ENCODE data around the gene TNFSF12.

Gene TNFSF12

GRCh38 chr17:7548585-7549400 lies at the start of gene TNFSF12:
Gene TNFSF12, plus strand, starts transcription at chr17:7549058. Its CDS starts 96 bp downstream, at chr17:7549154.
- DNase-seq (ENCODE audit: low read depth, low spot score), result no peak

- DNase-seq (ENCODE audit: low read depth, low spot score), result no peak
These were observed 49.7 kb upstream of the TNFSF12 start for GRCh38 chr17:7499161-7499560.

GRCh38 chr17:7501729-7502128 lies 47.1 kb upstream of the TNFSF12 start:
- DNase-seq (ENCODE audit: low read depth, low spot score), result no peak

GRCh38 chr17:7502171-7502847 lies 46.5 kb upstream of the TNFSF12 start:
- DNase-seq (ENCODE audit: low read depth, low spot score), result no peak

- no peak for DNase-seq (ENCODE audit: low read depth, low spot score)
These were observed 45.9 kb upstream of the TNFSF12 start for GRCh38 chr17:7502987-7503386.

GRCh38 chr17:7503521-7503920 lies 45.3 kb upstream of the TNFSF12 start:
- DNase-seq (ENCODE audit: low read depth, low spot score), result no peak

GRCh38 chr17:7508145-7508544 lies 40.7 kb upstream of the TNFSF12 start:
- no peak for DNase-seq (ENCODE audit: low read depth, low spot score)

- no peak for DNase-seq (ENCODE audit: low read depth, low spot score)
These were observed 40.0 kb upstream of the TNFSF12 start for GRCh38 chr17:7508846-7509245.

GRCh38 chr17:7509937-7510336 lies 38.9 kb upstream of the TNFSF12 start:
- DNase-seq (ENCODE audit: low read depth, low spot score), result no peak

GRCh38 chr17:7511108-7511507 lies 37.8 kb upstream of the TNFSF12 start:
- no peak for DNase-seq (ENCODE audit: low read depth, low spot score)

- no peak for DNase-seq (ENCODE audit: low read depth, low spot score)
These were observed 36.8 kb upstream of the TNFSF12 start for GRCh38 chr17:7512105-7512504.

GRCh38 chr17:7512824-7513540 lies 35.9 kb upstream of the TNFSF12 start:
- no peak for DNase-seq (ENCODE audit: low read depth, low spot score)

- no peak for DNase-seq (ENCODE audit: low read depth, low spot score)
These were observed 34.9 kb upstream of the TNFSF12 start for GRCh38 chr17:7513850-7514419.

GRCh38 chr17:7515911-7516610 lies 32.8 kb upstream of the TNFSF12 start:
- no peak for DNase-seq (ENCODE audit: low read depth, low spot score)

- DNase-seq (ENCODE audit: low read depth, low spot score), result peak; percentile 10
These were observed 25.8 kb upstream of the TNFSF12 start for GRCh38 chr17:7523033-7523432.

GRCh38 chr17:7528842-7529241 lies 20.0 kb upstream of the TNFSF12 start:
- DNase-seq (ENCODE audit: low read depth, low spot score), result no peak

GRCh38 chr17:7530023-7530900 lies 18.6 kb upstream of the TNFSF12 start:
- no peak for DNase-seq (ENCODE audit: low read depth, low spot score)

- no peak for DNase-seq (ENCODE audit: low read depth, low spot score)
These were observed 10.8 kb upstream of the TNFSF12 start for GRCh38 chr17:7538050-7538449.

- DNase-seq (ENCODE audit: low read depth, low spot score), result no peak
These were observed 9.8 kb upstream of the TNFSF12 start for GRCh38 chr17:7538891-7539545.

GRCh38 chr17:7541074-7541621 lies 7.7 kb upstream of the TNFSF12 start:
- no peak for DNase-seq (ENCODE audit: low read depth, low spot score)

Data from activated CD4-positive, CD25-positive, alpha-beta regulatory T cell treated with anti-CD3 and anti-CD28 coated beads, Interleukin-2, amount 50 U/mL, for 16 hours (primary cell).